K562 (cell line): Measurements from ENCODE around the gene WWP2. TPM values are rescaled to one million over a fixed set of nuclear protein-coding genes. Genes with fewer than 3 reads are reported as not detected.

Experiments used
- AFF1 ChIP-seq, 2 experiments: fragments of 450-650 bp; IDR thresholded peaks; 2 replicates each; pipeline ENCODE4 v1.6.1; 2018; ENCODE audit warnings: mild to moderate bottlenecking in 2 of 2, low read depth in 1 of 2; ENCODE audit not compliant: partially characterized antibody in 2 of 2
- CBFB ChIP-seq: sonication (generic); formaldehyde crosslinking; IDR thresholded peaks from 2 replicates; pipeline ENCODE4 v1.4.0; 2020; ENCODE audit warnings: mild to moderate bottlenecking, missing genetic modification reagents
- CBX3 ChIP-seq, 2 experiments: IDR thresholded peaks; 1 replicate in 1 of 2; 2 replicates in 1 of 2; pipeline ENCODE4 v1.6.1; 2012; ENCODE audit warnings: inconsistent platforms in 2 of 2, low read length in 2 of 2, borderline replicate concordance in 1 of 2, control low read depth in 1 of 2
- DLX4 ChIP-seq: fragments of 250-450 bp; sonication (Bioruptor Pico); IDR thresholded peaks from 2 replicates; pipeline ENCODE4 v1.6.1; 2021; ENCODE audit warnings: mild to moderate bottlenecking
- GATAD2B ChIP-seq: fragments of 450-650 bp; IDR thresholded peaks from 2 replicates; pipeline ENCODE4 v1.6.1; 2017; ENCODE audit warnings: mild to moderate bottlenecking, borderline replicate concordance
- HOMEZ ChIP-seq: fragments of 250-450 bp; sonication (Bioruptor Pico); IDR thresholded peaks from 2 replicates; pipeline ENCODE4 v1.4.0; 2020; ENCODE audit warnings: mild to moderate bottlenecking, moderate library complexity
- JUND ChIP-seq, 2 experiments: IDR thresholded peaks; 2 replicates in 1 of 2; 3 replicates in 1 of 2; pipeline ENCODE4 v1.6.1; 2011; ENCODE audit warnings: borderline replicate concordance in 2 of 2, low read depth in 2 of 2, low read length in 2 of 2, improper control_type of control experiment in 1 of 2, missing biosample characterization in 1 of 2, missing genetic modification characterization in 1 of 2, missing genetic modification reagents in 1 of 2
- MIER1 ChIP-seq: fragments of 450-650 bp; IDR thresholded peaks from 2 replicates; pipeline ENCODE4 v1.6.1; 2016; ENCODE audit warnings: antibody characterized with exemption, mild to moderate bottlenecking, low read depth
- MYBL2 ChIP-seq, 2 experiments: fragments of 450-650 bp in 1 of 2; sonication (generic) in 1 of 2; formaldehyde crosslinking in 1 of 2; IDR thresholded peaks; 2 replicates each; pipeline versions ENCODE4 v1.6.1 to v1.8.1; 2017 to 2022; ENCODE audit warnings: borderline replicate concordance in 1 of 2, inconsistent platforms in 1 of 2, low read depth in 1 of 2, mild to moderate bottlenecking in 1 of 2, missing genetic modification reagents in 1 of 2, moderate library complexity in 1 of 2
- NBN ChIP-seq: fragments of 450-650 bp; IDR thresholded peaks from 2 replicates; pipeline ENCODE4 v1.6.1; 2016; ENCODE audit warnings: low read depth, mild to moderate bottlenecking
- PKNOX1 ChIP-seq: fragments of 450-650 bp; IDR thresholded peaks from 2 replicates; pipeline ENCODE4 v1.6.1; 2016
- RNF2 ChIP-seq: sonication (generic); IDR thresholded peaks from 2 replicates; pipeline ENCODE4 v1.6.1; 2016
- TRIM24 ChIP-seq, 2 experiments: fragments of 450-650 bp; IDR thresholded peaks; 2 replicates each; pipeline ENCODE4 v1.6.1; 2016
- ZBTB5 ChIP-seq: fragments of 450-650 bp; IDR thresholded peaks from 2 replicates; pipeline ENCODE4 v1.6.1; 2017; ENCODE audit warnings: antibody characterized with exemption
- ZBTB9 ChIP-seq: fragments of 450-650 bp; formaldehyde crosslinking; IDR thresholded peaks from 2 replicates; pipeline ENCODE4 v1.4.0; 2020; ENCODE audit warnings: mild to moderate bottlenecking, moderate library complexity
- polyA plus RNA-seq, 8 experiments: library from polyadenylated mRNA; depleted of rRNA in 4 of 8; stranded (reverse) in 5 of 8; unstranded in 3 of 8; fragments of >200 nt; fragmentation: Nextera tagmentation in 2 of 8; fragmentation: Illumina TruSeq in 1 of 8; extraction: Ambion mirVana in 2 of 8; extraction: Trizol in 1 of 8; gene quantifications; 2 replicates each; pipeline versions ENCODE4 v1.2.1 to v1.2.3, GENCODE V29; 2011 to 2014; ENCODE audit warnings: inconsistent platforms in 1 of 8, missing spikeins in 1 of 8
- total RNA-seq, 7 experiments: library from RNA; depleted of rRNA in 6 of 7; stranded (reverse); fragments of >200 nt in 6 of 7; fragmentation: Illumina TruSeq in 2 of 7; extraction: Trizol in 2 of 7; gene quantifications; 2 replicates each; pipeline versions ENCODE4 v1.2.1 to v1.2.3, GENCODE V29; 2011 to 2021; ENCODE audit warnings: low replicate concordance in 1 of 7

The WWP2 gene
- total and polyA plus RNA-seq, 9 of the 15 experiments (the other 6 are each of a cell fraction or from before 2014, with no cell fraction given): 1.9 to 34.4 (median 14.6) TPM

GRCh38 chr16:69865701-69866100 is 103.6 kb downstream of the WWP2 start (continued):
- TF ChIP-seq CBX3 (IDR thresholded peaks at IDR 0.05; ENCODE audit: borderline replicate concordance in 1 of 2, low read length in 2 of 2): peak in 1 of 2 experiments; percentile 75; a peak in 1 of 3 replicates
- TF ChIP-seq MIER1: no peak
- peak in 1 of 2 experiments; percentile 42 for TF ChIP-seq AFF1 (IDR thresholded peaks at IDR 0.05; ENCODE audit: low read depth in 1 of 2, partially characterized antibody in 2 of 2)
- TF ChIP-seq PKNOX1: peak; percentile 87
- peak; percentile 79 for TF ChIP-seq MYBL2 (IDR thresholded peaks at IDR 0.05; ENCODE audit: low read depth)
- TF ChIP-seq MYBL2 (CRISPR knock-in tag; IDR thresholded peaks at IDR 0.05; ENCODE audit: borderline replicate concordance): no peak
- TF ChIP-seq HOMEZ: no peak
- peak; percentile 60 to 80; a peak in 3 of 4 replicates for TF ChIP-seq TRIM24 (IDR thresholded peaks at IDR 0.05)
- 0 out of 2 replicates have a peak, but pooled peaks have one; percentile 17 for TF ChIP-seq CBFB (CRISPR knock-in tag)
- peak; percentile 98 for TF ChIP-seq ZBTB9
- TF ChIP-seq NBN: peak; percentile 76
- TF ChIP-seq RNF2: peak; percentile 92; the same call in 1 of the 2 replicates
- TF ChIP-seq GATAD2B: no peak
- no peak for TF ChIP-seq DLX4
- peak; percentile 46; the same call in 1 of the 2 replicates for TF ChIP-seq JUND (IDR thresholded peaks at IDR 0.05; ENCODE audit: borderline replicate concordance, low read depth, low read length)
- TF ChIP-seq JUND (tag; IDR thresholded peaks at IDR 0.05; ENCODE audit: borderline replicate concordance, low read depth, low read length): peak; percentile 59; the same call in 1 of the 3 replicates
- no peak for TF ChIP-seq ZBTB5
